CD4-positive, alpha-beta T cell treated with Interleukin-4 for 4 hours (primary cell): ENCODE data around the gene RIC3.
"Not testable (repeated sequence)": the region's sequence is repeated elsewhere in the genome, so short reads cannot be mapped to it uniquely, and the experiment has no call there.

Source experiments
- DNase-seq: peaks from one replicate; pipeline ENCODE4 v3.0.0-alpha.2; 2020

The RIC3 gene

GRCh38 chr11:8186429-8186828 lies 17.6 kb upstream of the RIC3 start:
- DNase-seq, result no peak

GRCh38 chr11:8183111-8183510 lies 14.3 kb upstream of the RIC3 start:
- no peak for DNase-seq

DNA sequence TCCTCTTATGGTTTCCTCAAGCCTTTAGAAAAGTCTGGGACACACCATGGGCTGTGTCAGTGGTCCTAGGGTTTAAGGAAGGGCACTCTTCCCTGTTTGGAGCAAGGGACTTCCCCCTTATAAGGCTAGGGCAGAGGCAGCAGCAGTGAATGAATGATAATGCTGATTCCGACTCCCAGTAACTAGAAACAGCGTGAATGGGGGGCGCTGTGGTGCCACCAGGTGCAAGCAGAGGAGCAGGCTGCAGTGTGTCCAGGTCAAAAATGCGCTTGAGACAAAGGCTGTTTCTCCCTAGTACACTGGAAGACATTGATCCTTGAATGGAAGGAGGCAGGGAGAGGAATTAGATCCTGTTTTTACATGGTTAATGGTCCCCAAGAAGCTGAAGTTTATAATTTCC lies 11.6 kb upstream of the RIC3 start:
- no peak for DNase-seq

GRCh38 chr11:8178297-8178696 lies 9.5 kb upstream of the RIC3 start:
- DNase-seq, result no peak

- no peak for DNase-seq
Measured at GRCh38 chr11:8177136-8177535, 8.3 kb upstream of the RIC3 start.

DNA sequence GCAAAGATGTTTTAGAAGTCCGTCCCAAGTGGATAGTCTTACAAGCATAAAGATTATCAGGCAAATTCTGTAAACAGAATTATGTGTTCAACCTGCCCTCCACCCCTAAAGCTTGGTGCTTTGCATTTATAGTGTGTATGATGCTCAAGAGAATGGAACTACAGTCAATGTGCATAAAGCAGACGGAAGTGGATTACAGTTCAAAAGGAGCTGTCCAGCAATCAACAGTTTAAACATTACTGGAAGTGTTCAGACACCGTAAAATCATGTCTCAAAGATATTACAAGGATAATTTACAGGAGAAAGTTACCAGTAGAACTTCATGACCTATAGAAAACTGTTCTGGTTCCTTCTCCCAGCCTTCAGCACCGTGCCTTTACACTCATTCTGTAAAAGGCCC lies 1.0 kb downstream of the RIC3 start:
- DNase-seq, result no peak

DNA sequence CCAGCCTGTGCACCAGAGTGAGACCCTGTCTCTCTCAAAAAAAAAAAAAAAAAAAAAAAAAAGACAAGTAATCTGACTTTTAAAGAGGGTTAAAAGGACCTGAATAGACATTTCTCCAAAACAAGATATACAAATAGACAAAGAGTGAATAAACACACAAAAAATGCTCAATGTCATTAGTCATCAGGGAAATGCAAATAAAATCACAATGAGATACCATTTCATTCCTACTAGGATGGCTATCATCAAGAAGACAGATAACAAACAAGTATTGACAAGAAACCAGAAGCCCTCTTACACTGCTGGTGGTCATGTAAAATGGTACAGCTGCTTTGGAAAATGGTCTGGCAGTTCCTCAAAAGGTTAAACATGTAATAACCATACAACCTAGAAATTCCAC lies 4.1 kb downstream of the RIC3 start:
- no peak for DNase-seq

GRCh38 chr11:8161627-8162304 lies 7.1 kb downstream of the RIC3 start:
- DNase-seq, result not testable (repeated sequence)

DNA sequence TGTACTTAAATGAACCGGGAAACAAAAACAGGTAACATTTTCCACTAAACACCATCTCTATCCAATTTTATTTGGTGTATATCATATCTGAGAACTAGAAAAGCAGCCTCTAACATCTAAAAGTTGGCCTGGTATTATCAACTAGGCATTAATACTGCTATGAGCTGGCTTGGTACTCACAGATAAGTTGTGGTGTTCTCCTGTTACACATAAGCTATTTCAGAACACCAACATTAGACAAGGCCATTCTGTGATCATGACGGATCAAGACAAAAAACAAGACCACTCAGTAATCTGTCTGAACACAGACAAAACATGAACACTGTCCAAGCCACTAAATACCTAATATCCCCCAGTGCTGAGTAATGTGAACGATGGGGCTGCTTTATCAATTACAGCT lies 11.9 kb downstream of the RIC3 start:
- no peak for DNase-seq

- no peak for DNase-seq
Measured at GRCh38 chr11:8149726-8150125, 19.1 kb downstream of the RIC3 start.

DNA sequence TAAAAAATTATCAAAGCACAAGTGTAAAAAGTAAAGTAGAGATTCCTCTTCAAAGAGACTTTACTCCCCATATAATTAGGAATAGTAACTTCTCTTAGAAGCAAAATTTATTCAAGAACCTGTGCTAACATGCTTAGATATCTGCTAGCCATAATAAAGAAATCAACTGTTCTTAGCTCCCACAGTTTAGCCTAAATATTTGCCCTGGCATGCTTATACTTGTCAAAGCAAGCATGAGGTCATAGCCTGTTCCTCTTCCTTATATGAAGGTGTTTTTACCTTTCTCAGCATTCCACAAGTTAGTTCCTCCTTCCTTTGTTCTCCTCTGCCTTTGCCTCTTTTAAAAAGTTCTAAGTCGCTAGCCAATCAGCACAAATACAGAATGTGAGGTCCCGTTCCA lies 30.3 kb downstream of the RIC3 start:
- DNase-seq, result no peak

DNA sequence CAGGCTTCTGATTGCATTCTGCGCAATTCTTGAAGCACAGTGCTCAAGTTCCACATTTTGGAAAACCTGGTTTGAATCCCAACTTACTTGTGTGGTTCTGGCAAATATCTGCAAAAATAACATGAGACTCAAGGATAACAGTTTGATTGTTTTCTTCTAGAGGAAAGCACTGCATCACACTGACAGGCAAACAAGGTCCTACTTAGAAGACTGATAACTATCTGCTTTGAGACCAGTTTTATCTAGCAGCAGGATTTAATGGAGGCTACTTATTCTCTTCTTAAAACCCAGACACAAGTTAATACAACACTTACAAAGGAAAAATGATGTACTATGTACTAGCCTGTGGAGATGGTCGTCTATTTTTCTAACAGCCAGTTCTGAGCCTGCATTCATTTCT lies 41.4 kb downstream of the RIC3 start:
- no peak for DNase-seq

DNA sequence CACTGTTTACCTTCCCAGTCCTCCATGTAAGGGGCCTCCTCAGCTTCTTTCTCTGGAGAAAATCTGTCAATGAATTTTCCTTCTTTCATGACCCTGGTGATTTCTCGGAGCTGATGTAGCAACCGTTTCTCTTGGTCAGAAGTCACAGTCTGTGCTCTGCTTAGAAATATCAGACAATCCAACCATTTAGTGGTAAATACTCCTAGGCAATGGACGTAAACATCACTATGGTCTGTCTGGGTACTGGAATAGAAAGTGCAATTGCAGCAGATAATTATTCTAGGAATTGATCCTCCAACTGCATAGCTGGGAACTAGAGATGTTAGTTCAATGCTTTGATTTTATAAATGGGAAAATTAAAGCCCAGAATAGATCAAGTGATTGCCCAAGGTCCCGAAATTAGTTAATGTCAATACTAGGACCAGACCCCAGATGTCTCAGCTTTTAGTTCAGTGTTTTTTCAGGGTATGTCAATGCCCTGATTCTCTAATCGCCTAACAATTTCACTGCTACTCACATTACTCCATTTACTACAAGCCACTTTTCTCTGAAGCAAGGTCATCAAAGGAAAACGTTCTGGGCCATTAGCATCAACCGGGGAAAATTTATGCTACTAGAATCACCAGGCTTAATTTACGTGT lies 42.1 kb downstream of the RIC3 start:
- no peak for DNase-seq

- DNase-seq, result no peak
Measured at GRCh38 chr11:8122173-8122764, 46.6 kb downstream of the RIC3 start.

DNA sequence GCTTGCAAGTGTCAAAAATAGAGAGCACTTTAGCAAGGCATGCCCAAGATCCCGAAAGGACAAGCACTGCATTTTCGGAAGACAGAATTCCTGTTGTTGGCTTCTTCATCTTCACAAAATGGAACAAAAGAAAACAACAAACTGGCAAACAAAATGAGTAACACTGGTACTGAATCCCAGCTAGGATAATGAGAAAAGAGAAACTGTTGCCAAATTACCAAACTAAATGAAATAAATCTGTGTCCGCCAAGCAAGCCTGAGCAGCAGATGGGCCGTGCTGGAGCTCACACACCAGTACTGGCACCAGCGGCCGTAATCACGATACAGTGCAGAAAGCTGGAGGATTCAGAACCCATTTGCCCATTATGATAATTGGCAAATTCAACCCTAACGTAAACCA lies 57.2 kb downstream of the RIC3 start:
- no peak for DNase-seq

DNA sequence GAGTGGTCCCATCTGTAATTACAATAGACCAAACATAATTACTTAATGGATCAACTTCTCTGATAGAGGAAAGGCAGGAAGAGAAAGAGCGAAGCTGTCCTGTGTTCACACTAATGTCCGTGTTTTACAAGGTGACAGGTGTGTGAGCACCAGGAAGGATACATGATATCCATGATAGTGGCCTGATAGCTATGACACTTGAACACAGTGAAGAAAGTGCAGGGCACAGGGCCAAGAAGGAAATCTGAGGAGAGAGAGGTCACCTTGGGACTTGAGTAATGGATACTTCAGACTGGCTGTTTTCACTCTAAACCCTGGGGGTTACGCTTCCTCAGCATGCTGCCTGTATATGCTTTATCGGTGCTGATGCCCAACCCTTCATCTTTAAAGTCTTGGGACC lies 58.4 kb downstream of the RIC3 start:
- DNase-seq, result no peak

DNA sequence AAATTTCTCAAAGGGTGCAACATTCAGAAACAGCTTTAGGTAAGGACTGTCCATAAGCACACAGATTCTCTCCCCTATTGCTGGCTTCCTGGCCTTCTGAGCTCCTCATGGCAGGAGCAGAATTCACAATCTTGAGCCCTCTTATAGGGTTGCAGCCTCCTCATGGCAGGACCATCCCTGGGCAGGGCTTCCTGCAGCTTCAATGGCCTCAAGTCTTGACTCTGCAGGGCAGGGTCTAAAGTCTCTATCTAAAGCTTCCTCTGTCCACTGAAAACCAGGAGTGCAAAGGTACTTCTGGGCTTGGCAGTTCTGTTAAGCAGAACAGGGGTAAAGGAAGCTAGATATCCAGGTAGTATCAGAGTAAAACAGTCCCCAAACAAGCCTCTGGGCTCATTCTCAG lies 59.1 kb downstream of the RIC3 start:
- no peak for DNase-seq

- no peak for DNase-seq
Measured at GRCh38 chr11:8108421-8108820, 60.4 kb downstream of the RIC3 start.

DNA sequence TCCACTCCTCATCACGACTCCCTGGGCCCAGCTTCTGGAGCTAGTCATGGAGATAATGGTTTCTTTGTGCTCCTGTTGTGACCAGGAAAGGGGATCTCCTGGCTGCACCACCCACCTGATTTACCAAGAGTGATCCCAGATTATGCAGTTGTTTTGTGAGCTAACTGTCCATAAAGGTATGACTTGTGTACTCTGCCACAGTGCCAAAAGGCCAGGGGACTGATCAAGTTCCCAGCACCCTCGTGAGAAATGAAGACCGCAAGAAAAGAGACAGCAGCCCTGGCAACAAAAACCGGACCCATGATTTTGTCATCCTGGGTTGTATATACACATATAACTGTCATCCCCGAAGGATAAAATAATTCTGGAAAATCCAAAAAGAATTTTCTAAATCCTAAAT lies 61.2 kb downstream of the RIC3 start:
- no peak for DNase-seq

DNA sequence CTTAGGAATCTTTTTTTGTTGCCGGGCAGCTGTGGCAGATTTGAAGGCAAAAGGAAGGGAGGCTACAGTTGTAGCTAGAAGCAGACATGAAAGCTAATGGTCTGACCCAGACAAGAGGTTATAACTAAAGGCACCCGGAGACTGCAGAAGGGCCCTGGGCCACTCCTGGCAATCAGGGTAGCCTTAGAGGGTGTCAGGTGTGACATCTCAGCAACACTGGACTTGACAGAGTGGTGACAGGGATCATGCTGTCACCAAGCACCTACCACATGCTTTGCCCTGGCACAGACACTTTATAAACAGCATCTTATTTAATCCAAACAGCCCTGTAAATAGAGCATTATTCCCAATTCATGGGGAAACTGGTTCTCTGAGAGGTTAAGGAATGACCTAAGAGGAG lies 62.1 kb downstream of the RIC3 start:
- DNase-seq, result no peak

GRCh38 chr11:8105666-8106065 lies 63.2 kb downstream of the RIC3 start:
- no peak for DNase-seq

- no peak for DNase-seq
Measured at GRCh38 chr11:8105133-8105532, 63.7 kb downstream of the RIC3 start.

GRCh38 chr11:8103909-8104308 lies 64.9 kb downstream of the RIC3 start:
- DNase-seq, result no peak

- DNase-seq, result no peak
Measured at GRCh38 chr11:8102965-8103364, 65.9 kb downstream of the RIC3 start.
